Vagina (tissue), 2 donors: ENCODE results near the gene MBTPS1. TPM values are rescaled to one million over a fixed set of nuclear protein-coding genes. Genes with fewer than 3 reads are reported as not detected.

Source experiments
- DNase-seq, 2 donors: peaks; one replicate each; pipeline ENCODE4 v3.0.0-alpha.2; 2017; ENCODE audit errors: extremely low spot score in 2 of 2
- H3K27ac ChIP-seq: fragments of 200-600 bp; sonication (generic); one replicate; pipeline ENCODE4 v1.5.1; 2019
- H3K27me3 ChIP-seq: fragments of 200-600 bp; sonication (generic); one replicate; pipeline ENCODE4 v1.5.1; 2019
- H3K36me3 ChIP-seq, 2 donors: fragments of 200-600 bp; sonication (generic); one replicate each; pipeline ENCODE4 v1.5.1; 2017 to 2019
- H3K4me1 ChIP-seq: fragments of 200-600 bp; sonication (generic); one replicate; pipeline ENCODE4 v1.5.1; 2019
- H3K4me3 ChIP-seq, 2 donors: fragments of 200-600 bp; sonication (generic); 1 replicate in 1 of 2; 2 replicates in 1 of 2; pipeline ENCODE4 v1.5.1; 2016 to 2019
- H3K9me3 ChIP-seq: fragments of 200-600 bp; sonication (generic); one replicate; pipeline ENCODE4 v1.5.1; 2019
- POLR2A ChIP-seq, 2 donors: fragments of 450-650 bp; IDR thresholded peaks; one replicate each; pipeline ENCODE4 v1.6.1; 2017; ENCODE audit warnings: antibody characterized with exemption in 2 of 2, mild to moderate bottlenecking in 2 of 2, moderate library complexity in 2 of 2
- POLR2AphosphoS5 ChIP-seq, 2 donors: sonication (generic); formaldehyde crosslinking; IDR thresholded peaks; one replicate each; pipeline ENCODE4 v1.9.0; 2017; ENCODE audit warnings: antibody characterized with exemption in 2 of 2, mild to moderate bottlenecking in 2 of 2, low read depth in 1 of 2; ENCODE audit not compliant: insufficient read depth in 1 of 2
- intact Hi-C: fragments of 100-400 bp; cut with DNase I; formaldehyde crosslinking; loops from one replicate; pipeline ENCODE4 v1.15.1; 2023
- total RNA-seq: library from RNA; depleted of rRNA; stranded (reverse); fragments of >200 nt; gene quantifications from one replicate; pipeline ENCODE4 v1.2.3, GENCODE V29; 2016
- TF ChIP-seq, protein P1 (sequence below), 3 experiments: fragments of 450-650 bp in 2 of 3; fragments of 200-600 bp in 1 of 3; sonication (generic) in 1 of 3; IDR thresholded peaks; one replicate each; pipeline ENCODE4 v1.5.1; 2017 to 2019; ENCODE audit warnings: antibody characterized with exemption in 3 of 3, mild to moderate bottlenecking in 2 of 3, moderate library complexity in 2 of 3

The MBTPS1 gene
- total RNA-seq, 1 donor from 2014 or later = 71.0 TPM

DNA sequence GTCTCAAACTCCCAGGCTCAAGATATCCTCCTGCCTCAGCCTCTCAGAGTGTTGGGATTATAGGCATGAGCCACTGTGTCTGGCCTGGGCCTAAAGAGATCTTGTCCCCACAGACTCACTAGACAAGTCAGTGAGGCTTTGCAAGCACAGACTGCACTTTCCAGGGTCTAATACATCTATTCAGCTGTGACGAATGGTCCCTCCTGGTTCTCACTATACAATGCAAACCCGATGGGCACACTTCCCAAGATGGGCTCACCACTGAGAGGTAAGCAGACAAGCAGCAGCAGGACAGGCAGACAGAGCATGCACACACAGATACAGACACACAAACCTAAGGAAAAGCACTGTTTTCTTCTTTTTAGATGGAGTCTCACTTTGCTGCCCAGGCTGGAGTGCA, 8.8 kb downstream of the MBTPS1 start:
- Histone ChIP-seq H3K9me3 (no peaks in the 10 kb centered on the region), H3K27ac (no peak overlapping the region), H3K36me3 (peaks cover 0 to 7% of the 10 kb centered on the region in 2 donors), H3K4me1 (peaks cover 24% of the 10 kb centered on the region), H3K27me3 (no peaks in the 10 kb centered on the region), H3K4me3 (no peak overlapping the region)
- no peak for TF ChIP-seq POLR2A (IDR thresholded peaks at IDR 0.05)
- TF ChIP-seq, protein P1, sequence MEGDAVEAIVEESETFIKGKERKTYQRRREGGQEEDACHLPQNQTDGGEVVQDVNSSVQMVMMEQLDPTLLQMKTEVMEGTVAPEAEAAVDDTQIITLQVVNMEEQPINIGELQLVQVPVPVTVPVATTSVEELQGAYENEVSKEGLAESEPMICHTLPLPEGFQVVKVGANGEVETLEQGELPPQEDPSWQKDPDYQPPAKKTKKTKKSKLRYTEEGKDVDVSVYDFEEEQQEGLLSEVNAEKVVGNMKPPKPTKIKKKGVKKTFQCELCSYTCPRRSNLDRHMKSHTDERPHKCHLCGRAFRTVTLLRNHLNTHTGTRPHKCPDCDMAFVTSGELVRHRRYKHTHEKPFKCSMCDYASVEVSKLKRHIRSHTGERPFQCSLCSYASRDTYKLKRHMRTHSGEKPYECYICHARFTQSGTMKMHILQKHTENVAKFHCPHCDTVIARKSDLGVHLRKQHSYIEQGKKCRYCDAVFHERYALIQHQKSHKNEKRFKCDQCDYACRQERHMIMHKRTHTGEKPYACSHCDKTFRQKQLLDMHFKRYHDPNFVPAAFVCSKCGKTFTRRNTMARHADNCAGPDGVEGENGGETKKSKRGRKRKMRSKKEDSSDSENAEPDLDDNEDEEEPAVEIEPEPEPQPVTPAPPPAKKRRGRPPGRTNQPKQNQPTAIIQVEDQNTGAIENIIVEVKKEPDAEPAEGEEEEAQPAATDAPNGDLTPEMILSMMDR (IDR thresholded peaks at IDR 0.05) = no peak
- TF ChIP-seq POLR2AphosphoS5 (IDR thresholded peaks at IDR 0.05; ENCODE audit: insufficient read depth in 1 of 2, low read depth in 1 of 2) = no peak
- no peak for DNase-seq
- intact Hi-C loops = no loop called here

DNA sequence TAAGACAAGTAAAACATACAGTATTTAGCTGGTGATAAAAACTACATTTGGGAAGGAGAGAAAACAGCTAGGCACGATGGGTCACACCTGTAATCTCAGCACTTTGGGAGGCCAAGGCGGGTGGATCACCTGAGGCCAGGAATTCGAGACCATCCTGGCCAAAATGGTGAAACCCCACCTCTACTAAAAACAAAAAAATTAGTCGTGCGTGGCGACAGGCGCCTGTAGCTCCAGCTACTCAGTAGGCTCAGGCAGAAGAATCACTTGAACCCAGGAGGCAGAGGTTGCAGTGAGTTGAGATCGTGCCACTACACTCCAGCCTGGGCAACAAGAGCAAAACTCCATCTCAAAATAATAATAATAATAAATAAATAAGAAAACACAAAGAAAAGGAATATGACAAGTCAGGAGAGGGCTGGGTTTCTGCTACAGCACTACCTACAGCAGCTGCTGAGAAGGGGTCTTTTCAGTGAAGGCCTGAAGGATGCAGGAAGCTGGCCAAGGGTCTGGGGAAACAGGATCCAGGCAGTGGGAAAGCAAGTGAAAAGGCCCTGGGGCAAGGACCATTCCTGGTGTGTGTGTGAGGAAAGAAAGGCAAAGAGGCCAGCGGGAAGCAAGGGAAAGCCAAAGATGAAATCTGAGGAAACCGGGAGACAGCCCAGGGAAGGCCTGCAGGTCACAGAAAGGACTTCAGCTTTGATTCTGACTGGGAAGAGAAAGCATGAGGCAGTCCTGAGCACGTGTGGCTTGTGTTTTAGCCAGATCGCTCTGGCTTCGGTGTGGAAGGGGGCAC, 10.6 kb downstream of the MBTPS1 start:
- peaks cover 0 to 13% of the 10 kb centered on the region in 2 donors for H3K36me3 ChIP-seq
- intact Hi-C loops = no loop called here
- peaks cover 25% of the 10 kb centered on the region for H3K4me1 ChIP-seq
- TF ChIP-seq POLR2A (IDR thresholded peaks at IDR 0.05) = no peak
- no peak for TF ChIP-seq POLR2AphosphoS5 (IDR thresholded peaks at IDR 0.05; ENCODE audit: insufficient read depth in 1 of 2, low read depth in 1 of 2)
- TF ChIP-seq, protein P1 (IDR thresholded peaks at IDR 0.05) = no peak
- no peaks in the 10 kb centered on the region for H3K27me3 ChIP-seq
- H3K9me3 ChIP-seq = no peaks in the 10 kb centered on the region
- H3K4me3 ChIP-seq = no peak overlapping the region
- H3K27ac ChIP-seq = no peak overlapping the region
- DNase-seq = no peak

DNA sequence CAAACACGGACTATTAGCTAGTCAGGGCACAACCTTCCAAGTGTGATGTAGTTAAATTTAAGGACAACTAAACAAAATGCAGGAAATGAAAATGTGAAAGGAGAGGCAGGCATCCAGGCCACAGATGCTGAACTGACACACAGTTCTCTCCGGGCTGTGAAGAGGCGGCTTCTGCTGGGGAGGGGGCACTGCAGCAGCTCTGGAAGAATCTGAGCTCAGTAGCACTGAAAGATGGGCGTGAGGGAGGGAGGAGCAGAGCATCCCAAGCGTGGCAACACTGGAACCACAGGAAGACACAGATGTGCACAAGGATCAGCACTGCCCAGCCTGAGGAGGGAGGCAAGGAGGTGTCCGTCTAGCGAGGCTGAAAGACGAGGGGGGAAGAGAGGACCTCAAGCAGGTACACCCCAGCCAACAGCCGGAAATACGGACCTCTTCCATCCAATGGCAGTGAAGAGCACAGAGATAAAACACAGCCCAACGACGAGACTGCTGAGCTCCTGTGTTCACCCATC, 11.4 kb downstream of the MBTPS1 start:
- TF ChIP-seq POLR2AphosphoS5 (IDR thresholded peaks at IDR 0.05; ENCODE audit: insufficient read depth in 1 of 2, low read depth in 1 of 2) (no peak), POLR2A (IDR thresholded peaks at IDR 0.05) (no peak)
- TF ChIP-seq, protein P1 (IDR thresholded peaks at IDR 0.05) = no peak
- Histone ChIP-seq H3K27me3 (no peaks in the 10 kb centered on the region), H3K27ac (no peak overlapping the region), H3K9me3 (no peaks in the 10 kb centered on the region), H3K4me3 (no peak overlapping the region), H3K4me1 (peaks cover 21% of the 10 kb centered on the region), H3K36me3 (peaks cover 0 to 19% of the 10 kb centered on the region in 2 donors)
- intact Hi-C loops = no loop called here
- DNase-seq = no peak

DNA sequence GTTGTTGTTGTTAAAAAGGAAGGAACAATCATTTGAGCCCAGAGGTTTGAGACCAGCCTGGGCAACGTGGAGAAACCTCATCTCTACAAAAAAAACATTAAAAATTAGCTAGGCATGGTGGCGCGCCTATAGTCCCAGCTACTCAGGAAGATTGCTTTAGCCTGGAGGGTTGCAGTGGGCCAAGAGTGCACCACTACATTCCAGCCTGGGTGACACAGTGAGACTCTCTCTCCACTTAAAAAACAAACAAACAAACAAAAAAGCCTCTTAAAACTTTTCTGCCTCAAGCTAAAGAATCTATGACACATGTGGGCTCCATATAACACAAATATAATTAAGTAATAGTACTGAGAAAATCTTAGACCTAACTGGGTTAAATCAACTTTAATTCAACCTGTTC, 12.5 kb downstream of the MBTPS1 start:
- Histone ChIP-seq H3K9me3 (no peaks in the 10 kb centered on the region), H3K36me3 (peaks cover 0 to 19% of the 10 kb centered on the region in 2 donors)
- intact Hi-C loops = no loop called here

More for the DNA sequence above, 12.5 kb downstream of the MBTPS1 start:
- no peak overlapping the region for H3K27ac ChIP-seq
- no peak overlapping the region for H3K4me3 ChIP-seq
- no peaks in the 10 kb centered on the region for H3K27me3 ChIP-seq
- TF ChIP-seq POLR2A (IDR thresholded peaks at IDR 0.05) (no peak), POLR2AphosphoS5 (IDR thresholded peaks at IDR 0.05; ENCODE audit: insufficient read depth in 1 of 2, low read depth in 1 of 2) (no peak)
- TF ChIP-seq, protein P1 (IDR thresholded peaks at IDR 0.05) = no peak
- no peak for DNase-seq
- H3K4me1 ChIP-seq = peaks cover 21% of the 10 kb centered on the region
